HG02981 (cell line): ENCODE results near the gene OTUD4.

Source experiments
- ATAC-seq: cut with Tn5 transposase; IDR thresholded peaks from one replicate; pipeline ENCODE4 v1.9.1; 2021; ENCODE audit warnings: mild to moderate bottlenecking, moderate library complexity; ENCODE audit not compliant: unreplicated experiment

The OTUD4 gene

GRCh38 chr4:145130130-145130529, 50.3 kb downstream of the OTUD4 start:
- no peak for ATAC-seq

GRCh38 chr4:145125396-145125795, 55.0 kb downstream of the OTUD4 start:
- ATAC-seq, result no peak

DNA sequence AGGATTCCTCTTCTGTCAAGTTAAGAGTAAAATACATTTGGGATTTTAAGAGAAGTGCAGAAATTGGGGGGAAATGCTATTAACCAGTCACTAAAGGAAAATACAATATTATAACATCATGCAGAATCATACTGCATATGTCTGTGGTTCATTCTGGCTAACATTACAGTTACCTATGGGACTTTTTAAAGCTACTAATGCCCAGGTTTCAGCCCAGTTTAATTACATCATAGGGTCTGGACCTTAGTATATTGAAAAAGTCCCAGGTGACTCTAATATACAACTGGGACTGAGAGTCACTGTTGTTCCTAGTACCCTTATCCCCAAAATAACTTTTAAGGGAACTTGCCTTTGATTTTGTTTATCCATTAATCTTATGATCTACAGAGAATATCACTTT, 72.3 kb downstream of the OTUD4 start:
- ATAC-seq, result no peak

DNA sequence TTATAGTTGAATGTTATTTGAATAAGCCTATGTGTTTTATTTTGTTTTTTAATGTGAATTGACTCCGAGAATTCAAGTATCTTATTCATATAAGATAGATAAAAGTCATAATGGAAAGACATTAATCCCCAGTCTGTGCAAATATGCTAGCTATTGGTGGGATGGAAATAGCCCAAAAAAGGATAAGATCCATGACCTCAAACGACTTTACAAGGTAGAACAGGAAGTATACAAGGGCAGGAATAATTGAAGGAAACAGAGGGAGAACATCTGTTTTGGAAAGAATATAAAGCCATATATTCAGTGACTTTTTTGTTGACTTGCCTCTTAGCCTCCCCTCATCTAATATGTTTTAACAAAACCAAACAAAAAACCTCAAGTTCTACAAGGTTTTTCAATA, 73.3 kb downstream of the OTUD4 start:
- no peak for ATAC-seq

GRCh38 chr4:145103496-145103895, 76.9 kb downstream of the OTUD4 start:
- no peak for ATAC-seq

DNA sequence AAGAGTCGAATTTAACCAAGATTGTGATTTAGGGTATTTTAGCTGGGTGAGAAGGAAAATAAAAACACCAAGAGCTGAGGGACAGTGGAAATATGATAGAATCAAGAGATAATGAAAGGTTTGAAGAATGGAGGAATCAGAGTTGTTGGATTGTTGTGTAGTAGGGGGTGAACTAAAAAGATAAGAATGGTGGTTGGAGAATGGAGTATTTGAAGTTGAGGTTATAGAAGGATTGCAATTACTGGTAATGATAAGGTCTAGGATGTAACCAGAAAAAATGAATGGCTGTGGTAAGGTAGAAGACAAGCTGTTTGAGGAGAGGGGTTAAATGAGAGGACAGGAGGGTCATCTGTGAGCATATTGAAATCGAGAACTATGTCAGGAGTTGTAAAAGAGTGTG, 77.8 kb downstream of the OTUD4 start:
- no peak for ATAC-seq

GRCh38 chr4:145101091-145101490, 79.3 kb downstream of the OTUD4 start:
- ATAC-seq, result no peak

DNA sequence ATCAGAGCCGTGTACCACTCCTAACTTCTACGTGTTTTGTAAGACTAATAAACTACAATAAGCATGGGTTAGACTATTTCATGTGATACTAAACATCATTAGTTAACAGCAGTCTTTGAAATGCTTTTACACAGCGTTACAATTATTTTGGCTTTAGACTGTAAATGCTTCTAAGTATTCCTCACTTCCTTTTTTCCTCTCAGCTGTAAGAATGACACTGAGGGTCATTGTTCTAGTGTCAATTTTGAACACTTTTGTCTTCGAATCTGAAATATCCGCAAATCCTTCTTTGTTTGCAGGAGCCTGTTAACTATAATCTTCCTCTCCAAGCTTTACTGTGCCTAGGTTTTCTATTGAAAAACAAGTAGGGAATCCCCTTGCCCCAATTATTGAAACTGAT, 80.7 kb downstream of the OTUD4 start:
- no peak for ATAC-seq

DNA sequence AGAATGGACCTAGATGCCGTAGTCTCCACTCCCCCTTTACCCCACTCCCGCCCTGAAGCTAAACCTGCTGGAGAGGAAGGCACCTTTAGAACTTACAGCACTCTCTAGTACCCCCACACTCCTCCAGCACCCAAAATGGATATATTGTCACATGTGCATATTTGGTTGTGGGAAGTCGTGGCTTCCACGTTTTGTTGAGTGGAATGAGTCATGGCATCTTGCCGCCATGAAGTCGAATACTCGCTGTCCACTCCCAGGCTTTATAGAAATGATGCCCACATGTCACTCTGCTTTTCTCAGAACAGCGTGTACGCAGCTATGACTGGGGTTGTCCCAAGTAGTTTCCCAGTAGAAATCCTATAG, 81.7 kb downstream of the OTUD4 start:
- peak; percentile 15 for ATAC-seq

GRCh38 chr4:145097821-145098674, 82.3 kb downstream of the OTUD4 start, which contains the start of the genes ABCE1 and ANAPC10:
ABCE1 (plus strand) TSS chr4:145098311; CDS start chr4:145104413, 6,102 bp downstream.
ANAPC10 (minus strand) TSS chr4:145098196; CDS start chr4:145096099, 2,097 bp downstream.
- ATAC-seq, result peak; percentile 81

GRCh38 chr4:145097331-145097820, 83.0 kb downstream of the OTUD4 start:
- peak; percentile 2 for ATAC-seq

GRCh38 chr4:145093638-145094037, 86.8 kb downstream of the OTUD4 start:
- ATAC-seq, result no peak

- ATAC-seq, result no peak
Observed at GRCh38 chr4:145090380-145090779, 90.0 kb downstream of the OTUD4 start.

- no peak for ATAC-seq
Observed at GRCh38 chr4:145083891-145084605, 96.3 kb downstream of the OTUD4 start.
